Osteocyte (in vitro differentiated cells): ENCODE data around the gene GPR42. TPM values are rescaled to one million over a fixed set of nuclear protein-coding genes. Genes with fewer than 3 reads are reported as not detected.

Source experiments
- DNase-seq: peaks from one replicate; pipeline ENCODE4 v3.0.0; 2021; ENCODE audit warnings: mixed read lengths; ENCODE audit not compliant: unreplicated experiment; ENCODE audit errors: extremely low spot score
- H3K27ac Mint-ChIP-seq: one replicate; pipeline ENCODE4 v1.8.0; 2021; ENCODE audit warnings: mild to moderate bottlenecking, mixed read lengths; ENCODE audit not compliant: unreplicated experiment
- H3K27me3 Mint-ChIP-seq: one replicate; pipeline ENCODE4 v1.8.0; 2021; ENCODE audit warnings: mixed read lengths; ENCODE audit not compliant: unreplicated experiment
- H3K36me3 Mint-ChIP-seq: one replicate; pipeline ENCODE4 v1.8.0; 2021; ENCODE audit warnings: mixed read lengths; ENCODE audit not compliant: unreplicated experiment
- H3K4me1 Mint-ChIP-seq: one replicate; pipeline ENCODE4 v1.8.0; 2021; ENCODE audit warnings: mixed read lengths; ENCODE audit not compliant: unreplicated experiment
- H3K4me3 Mint-ChIP-seq: one replicate; pipeline ENCODE4 v1.8.0; 2021; ENCODE audit warnings: mild to moderate bottlenecking, moderate library complexity, mixed read lengths; ENCODE audit not compliant: unreplicated experiment
- H3K9me3 Mint-ChIP-seq: one replicate; pipeline ENCODE4 v1.8.0; 2021; ENCODE audit warnings: mixed read lengths; ENCODE audit not compliant: unreplicated experiment
- CTCF ChIP-seq: fragments of 200-600 bp; sonication (generic); IDR thresholded peaks from 2 replicates; pipeline ENCODE4 v1.5.0; 2021; ENCODE audit warnings: antibody characterized with exemption, mild to moderate bottlenecking, moderate library complexity
- total RNA-seq: library from RNA; stranded (reverse); gene quantifications from 2 replicates; pipeline ENCODE4 v1.2.1, GENCODE V29; 2021

GPR42 gene
- total RNA-seq, 1 donor from 2014 or later, result not detected

DNA sequence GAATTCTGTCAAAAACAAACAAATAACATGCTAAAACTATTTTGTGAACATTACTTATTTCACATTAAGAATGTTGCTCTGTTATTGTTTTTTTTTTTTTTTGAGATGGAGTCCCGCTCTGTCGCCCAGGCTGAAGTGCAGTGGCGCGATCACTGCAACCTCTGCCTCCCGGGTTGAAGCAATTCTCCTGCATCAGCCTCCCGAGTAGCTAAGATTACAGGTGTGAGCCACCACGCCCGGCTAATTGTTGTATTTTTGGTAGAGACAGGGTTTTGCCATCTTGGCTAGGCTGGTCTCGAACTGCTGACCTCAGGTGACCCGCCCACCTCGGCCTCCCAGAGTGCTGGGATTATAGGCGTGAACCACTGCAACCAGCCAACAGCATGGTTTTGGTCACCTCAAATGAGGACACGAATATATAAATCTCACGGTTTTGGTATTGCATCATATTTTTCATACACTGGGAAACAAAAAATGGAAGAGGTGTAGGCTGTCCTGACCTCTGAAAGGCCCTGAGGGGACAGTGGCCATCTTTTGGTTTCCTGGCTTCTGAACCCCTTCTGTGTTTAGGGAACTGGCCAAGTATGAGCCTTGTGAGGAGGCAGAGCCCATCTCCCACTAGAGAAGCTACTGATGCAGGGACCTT lies 25.5 kb downstream of the GPR42 start:
- H3K27ac Mint-ChIP-seq, result no peak overlapping the region
- TF ChIP-seq CTCF, result no peak
- no peaks in the 10 kb centered on the region for H3K9me3 Mint-ChIP-seq
- no peaks in the 10 kb centered on the region for H3K27me3 Mint-ChIP-seq
- no peaks in the 10 kb centered on the region for H3K4me1 Mint-ChIP-seq
- no peak for DNase-seq
- no peaks in the 10 kb centered on the region for H3K36me3 Mint-ChIP-seq
- H3K4me3 Mint-ChIP-seq, result no peak overlapping the region

DNA sequence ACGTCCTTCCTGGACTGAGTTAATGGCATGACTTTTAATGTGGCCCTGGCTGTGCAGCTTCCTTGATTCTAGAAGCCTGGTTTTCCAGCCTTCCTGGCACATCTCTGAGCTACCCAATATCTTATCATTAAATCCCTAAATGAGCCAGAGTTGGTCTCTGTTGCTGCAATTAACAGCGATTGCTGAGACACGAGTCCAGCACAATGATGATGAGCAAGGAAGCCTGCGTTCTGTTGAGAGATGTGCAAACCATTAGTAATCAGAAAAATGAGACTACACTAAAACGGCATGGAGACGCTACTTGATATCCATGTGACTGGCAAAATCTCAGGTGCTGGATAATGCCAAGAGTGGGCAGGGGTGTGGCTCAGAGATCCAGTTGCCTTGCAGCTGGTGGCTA lies 26.2 kb downstream of the GPR42 start:
- no peak for TF ChIP-seq CTCF
- no peaks in the 10 kb centered on the region for H3K9me3 Mint-ChIP-seq
- H3K27me3 Mint-ChIP-seq, result no peaks in the 10 kb centered on the region
- no peak for DNase-seq
- no peaks in the 10 kb centered on the region for H3K36me3 Mint-ChIP-seq
- no peak overlapping the region for H3K27ac Mint-ChIP-seq
- no peaks in the 10 kb centered on the region for H3K4me1 Mint-ChIP-seq
- H3K4me3 Mint-ChIP-seq, result no peak overlapping the region

GRCh38 chr19:35398570-35398969 lies 27.7 kb downstream of the GPR42 start:
- Mint-ChIP-seq H3K9me3 (no peaks in the 10 kb centered on the region), H3K27me3 (no peaks in the 10 kb centered on the region), H3K36me3 (no peaks in the 10 kb centered on the region), H3K4me3 (no peak overlapping the region), H3K4me1 (no peaks in the 10 kb centered on the region), H3K27ac (no peak overlapping the region)
- no peak for TF ChIP-seq CTCF
- DNase-seq, result no peak

GRCh38 chr19:35399231-35399630 lies 28.4 kb downstream of the GPR42 start:
- Mint-ChIP-seq H3K36me3 (no peaks in the 10 kb centered on the region), H3K27ac (no peak overlapping the region), H3K27me3 (no peaks in the 10 kb centered on the region), H3K4me1 (no peaks in the 10 kb centered on the region), H3K9me3 (no peaks in the 10 kb centered on the region), H3K4me3 (no peak overlapping the region)
- no peak for TF ChIP-seq CTCF
- DNase-seq, result no peak

DNA sequence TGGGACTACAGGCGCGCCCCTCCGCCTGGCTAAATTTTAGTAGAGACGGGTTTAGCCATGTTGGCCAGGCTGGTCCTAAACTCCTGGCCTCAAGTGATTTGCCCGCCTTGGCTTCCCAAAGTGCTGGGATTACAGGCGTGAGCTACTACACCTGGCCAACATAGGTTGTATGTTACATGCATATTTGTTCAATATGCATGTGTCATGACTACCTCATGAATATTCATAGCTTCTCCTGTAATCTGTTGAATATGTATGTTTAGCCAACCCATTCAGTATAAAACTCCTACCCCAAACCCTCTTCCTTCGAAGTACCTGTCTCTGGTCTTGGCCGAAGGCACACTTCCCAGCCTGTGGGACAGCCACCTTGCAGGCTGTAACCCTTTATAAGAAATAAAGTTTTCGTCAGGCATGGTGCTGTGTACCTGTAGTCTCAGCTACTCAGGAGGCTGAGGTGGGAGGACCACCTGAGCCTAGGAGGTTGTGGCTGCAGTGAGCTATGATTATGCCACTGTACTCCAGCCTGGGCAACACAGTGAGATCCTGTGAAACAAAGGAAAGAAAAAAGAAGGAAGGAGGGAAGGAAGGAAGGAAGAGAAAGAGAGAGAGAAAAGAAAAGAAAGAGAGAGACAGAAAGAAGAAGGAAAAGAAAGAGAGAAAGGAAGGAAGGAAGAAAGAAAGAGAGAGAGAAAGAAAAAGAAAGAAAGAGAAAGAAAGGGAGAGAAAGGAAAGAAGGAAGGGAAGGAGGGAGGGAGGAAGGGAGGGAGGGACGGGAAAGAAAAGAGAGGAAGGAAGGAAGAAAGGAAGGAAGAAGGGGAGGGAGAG lies 29.3 kb downstream of the GPR42 start:
- no peaks in the 10 kb centered on the region for H3K36me3 Mint-ChIP-seq
- no peak overlapping the region for H3K4me3 Mint-ChIP-seq
- H3K4me1 Mint-ChIP-seq, result no peaks in the 10 kb centered on the region
- H3K27ac Mint-ChIP-seq, result no peak overlapping the region
- H3K27me3 Mint-ChIP-seq, result no peaks in the 10 kb centered on the region
- DNase-seq, result no peak
- TF ChIP-seq CTCF, result no peak
- H3K9me3 Mint-ChIP-seq, result no peaks in the 10 kb centered on the region
